ENCODE data around the gene RASGRP2.

RASGRP2 gene

DNA sequence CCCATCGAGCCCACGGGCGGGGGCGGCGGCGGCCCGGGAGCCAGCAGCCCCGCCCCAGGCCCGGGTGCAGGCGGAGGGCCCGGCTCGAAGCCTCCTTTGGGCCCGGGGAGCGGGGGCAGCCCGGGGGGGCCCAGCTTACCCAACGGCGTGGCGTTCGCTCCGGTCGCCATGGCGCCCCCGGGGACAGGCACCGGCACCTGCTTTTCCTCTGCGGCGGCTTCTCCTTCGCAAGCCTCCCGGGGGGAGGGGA, 34.2 kb upstream of the RASGRP2 start:
- no peak for DNase-seq (ENCODE audit: low spot score)
- TF ChIP-seq, protein P1, sequence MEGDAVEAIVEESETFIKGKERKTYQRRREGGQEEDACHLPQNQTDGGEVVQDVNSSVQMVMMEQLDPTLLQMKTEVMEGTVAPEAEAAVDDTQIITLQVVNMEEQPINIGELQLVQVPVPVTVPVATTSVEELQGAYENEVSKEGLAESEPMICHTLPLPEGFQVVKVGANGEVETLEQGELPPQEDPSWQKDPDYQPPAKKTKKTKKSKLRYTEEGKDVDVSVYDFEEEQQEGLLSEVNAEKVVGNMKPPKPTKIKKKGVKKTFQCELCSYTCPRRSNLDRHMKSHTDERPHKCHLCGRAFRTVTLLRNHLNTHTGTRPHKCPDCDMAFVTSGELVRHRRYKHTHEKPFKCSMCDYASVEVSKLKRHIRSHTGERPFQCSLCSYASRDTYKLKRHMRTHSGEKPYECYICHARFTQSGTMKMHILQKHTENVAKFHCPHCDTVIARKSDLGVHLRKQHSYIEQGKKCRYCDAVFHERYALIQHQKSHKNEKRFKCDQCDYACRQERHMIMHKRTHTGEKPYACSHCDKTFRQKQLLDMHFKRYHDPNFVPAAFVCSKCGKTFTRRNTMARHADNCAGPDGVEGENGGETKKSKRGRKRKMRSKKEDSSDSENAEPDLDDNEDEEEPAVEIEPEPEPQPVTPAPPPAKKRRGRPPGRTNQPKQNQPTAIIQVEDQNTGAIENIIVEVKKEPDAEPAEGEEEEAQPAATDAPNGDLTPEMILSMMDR (IDR thresholded peaks at IDR 0.05; ENCODE audit: borderline replicate concordance, control extremely low read depth, extremely low read depth, insufficient read depth, missing control alignments), result no peak
- in situ Hi-C loops (cut with MboI; ENCODE audit: low sequenced_read_pairs, unreplicated experiment), result no loop called here

DNA sequence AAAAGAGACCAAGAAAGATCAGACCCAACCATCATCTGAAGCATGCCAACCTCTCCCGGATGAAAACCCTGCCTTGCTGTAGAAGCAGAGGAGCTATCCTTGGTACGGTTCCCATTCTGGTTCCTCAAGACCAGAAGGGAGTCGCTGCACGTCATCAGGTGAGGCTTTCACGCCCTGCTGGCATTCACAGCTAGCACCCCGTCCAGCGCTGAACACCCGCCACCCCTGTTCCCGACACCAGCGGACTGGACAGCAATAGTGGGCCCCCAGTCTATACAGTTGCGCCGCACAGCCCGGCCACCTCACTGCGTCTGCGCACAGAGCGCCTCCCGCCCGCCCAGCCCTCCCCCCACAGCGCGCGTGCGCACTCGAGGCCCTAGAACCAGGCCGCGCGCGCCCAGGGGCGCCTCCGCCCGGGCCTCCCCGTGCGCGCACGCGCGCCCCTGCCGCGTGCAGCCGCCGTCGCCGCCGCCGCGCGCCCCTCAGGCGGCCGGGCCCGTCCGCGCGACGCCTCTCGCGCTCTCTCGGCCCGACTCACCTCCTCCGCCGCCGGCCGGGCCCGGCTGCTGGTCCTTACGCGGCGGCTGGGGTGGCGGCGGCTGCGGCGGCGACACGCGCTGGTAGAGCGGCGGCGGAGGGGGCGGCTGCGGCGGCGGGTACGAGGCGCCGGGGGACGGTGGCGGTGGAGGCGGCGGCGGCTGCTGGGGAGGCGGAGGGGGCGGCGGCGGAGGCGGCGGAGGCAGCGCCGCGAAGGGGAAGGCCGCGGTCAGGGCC, 33.7 kb upstream of the RASGRP2 start:
- TF ChIP-seq, protein P1 (IDR thresholded peaks at IDR 0.05; ENCODE audit: borderline replicate concordance, control extremely low read depth, extremely low read depth, insufficient read depth, missing control alignments), result no peak
- peak; percentile 94 for DNase-seq (ENCODE audit: low spot score)
- in situ Hi-C loops (cut with MboI; ENCODE audit: low sequenced_read_pairs, unreplicated experiment), result no loop called here

DNA sequence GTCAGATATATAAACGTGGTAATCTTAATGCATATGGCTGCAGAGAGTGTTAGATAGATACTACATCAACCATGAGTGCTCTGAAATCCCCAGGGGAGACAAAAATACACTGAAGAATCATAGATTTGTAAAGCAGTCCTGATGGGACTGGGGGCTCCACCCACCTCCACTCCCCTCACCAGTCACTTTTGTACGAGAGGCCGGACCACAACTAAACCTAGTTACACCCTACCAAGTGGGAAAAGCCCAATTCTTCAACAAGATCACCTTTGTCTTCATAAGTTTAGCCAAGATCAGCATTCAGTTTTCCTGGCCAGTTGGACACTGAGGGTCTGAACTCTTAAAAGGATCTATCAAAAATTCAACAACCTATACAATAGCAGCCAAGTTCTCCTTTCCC, 32.9 kb upstream of the RASGRP2 start:
- TF ChIP-seq, protein P1 (IDR thresholded peaks at IDR 0.05; ENCODE audit: borderline replicate concordance, control extremely low read depth, extremely low read depth, insufficient read depth, missing control alignments), result no peak
- in situ Hi-C loops (cut with MboI; ENCODE audit: low sequenced_read_pairs, unreplicated experiment), result no loop called here
- DNase-seq (ENCODE audit: low spot score), result no peak

DNA sequence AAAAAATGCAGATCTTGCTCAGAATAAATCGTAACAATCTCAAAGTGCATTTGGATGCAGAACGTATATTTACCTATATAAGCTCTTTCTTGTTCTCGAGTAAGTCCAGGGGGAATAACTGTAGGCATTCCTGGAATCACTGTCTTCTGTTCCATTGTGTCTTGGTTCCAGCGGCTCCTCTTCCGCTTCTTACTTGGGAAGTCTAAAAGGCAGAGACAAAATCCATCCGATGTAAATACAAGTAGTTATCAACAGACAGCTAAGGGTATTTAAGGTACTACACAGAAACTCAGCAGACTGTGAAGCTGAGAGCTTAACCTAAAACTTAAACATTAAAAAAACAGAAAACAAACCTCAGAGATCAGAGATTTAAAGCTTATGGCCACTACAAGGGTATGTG, 32.5 kb upstream of the RASGRP2 start:
- no peak for DNase-seq (ENCODE audit: low spot score)
- TF ChIP-seq, protein P1 (IDR thresholded peaks at IDR 0.05; ENCODE audit: borderline replicate concordance, control extremely low read depth, extremely low read depth, insufficient read depth, missing control alignments), result no peak
- in situ Hi-C loops (cut with MboI; ENCODE audit: low sequenced_read_pairs, unreplicated experiment), result no loop called here

DNA sequence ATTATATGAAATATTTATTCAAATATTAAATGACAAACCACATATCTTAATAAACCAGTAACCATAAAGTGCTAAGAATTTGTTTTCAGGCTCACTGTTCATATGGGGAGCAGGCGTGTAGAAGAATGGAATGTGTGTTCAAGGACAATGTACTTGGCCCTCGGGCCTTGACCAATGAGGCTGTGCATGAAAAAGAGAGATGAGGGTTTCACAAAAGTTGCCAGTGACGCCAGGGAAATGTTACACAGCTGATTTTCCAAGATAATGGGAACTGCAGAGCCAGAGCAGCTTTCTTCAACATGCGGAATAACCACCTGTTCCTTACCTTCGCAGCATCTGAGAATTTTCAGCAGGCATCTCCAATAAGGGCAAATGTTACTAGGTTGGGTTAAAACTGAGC, 30.2 kb upstream of the RASGRP2 start:
- DNase-seq (ENCODE audit: low spot score), result no peak
- TF ChIP-seq, protein P1 (IDR thresholded peaks at IDR 0.05; ENCODE audit: borderline replicate concordance, control extremely low read depth, extremely low read depth, insufficient read depth, missing control alignments), result no peak
- in situ Hi-C loops (cut with MboI; ENCODE audit: low sequenced_read_pairs, unreplicated experiment), result no loop called here

DNA sequence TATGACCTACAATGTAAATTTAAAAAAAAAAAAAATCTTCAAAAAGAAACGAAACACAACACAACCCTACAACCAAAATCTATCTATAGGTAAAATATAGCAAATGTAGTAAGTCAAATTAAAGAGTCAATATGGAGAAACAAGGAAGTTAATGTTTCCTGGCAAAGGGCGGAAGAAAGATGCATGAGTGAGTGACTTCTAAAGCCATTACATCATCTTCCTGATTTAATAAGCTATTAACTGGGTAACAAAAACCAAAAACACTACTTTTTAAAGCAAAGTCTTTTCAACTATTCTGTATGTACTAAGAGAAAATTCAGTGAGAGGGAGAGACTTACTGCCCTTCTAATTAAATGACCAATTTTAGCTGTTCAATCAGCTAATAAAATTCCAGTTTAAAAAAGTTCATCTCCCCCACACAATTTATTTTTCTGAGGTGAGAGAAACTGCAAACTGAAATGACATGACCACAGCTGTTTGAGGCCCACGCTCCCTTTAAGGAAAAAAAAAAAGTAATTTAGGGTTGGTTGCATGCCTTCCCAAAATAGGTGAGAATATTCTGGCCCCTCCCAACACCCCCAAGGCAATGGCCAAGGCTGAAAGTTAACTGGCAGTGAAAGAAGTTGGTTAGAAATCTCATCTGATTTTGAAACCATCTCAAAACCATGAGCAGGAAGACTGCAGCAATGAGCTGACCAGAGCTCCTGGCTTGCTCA, 28.5 kb upstream of the RASGRP2 start:
- TF ChIP-seq, protein P1 (IDR thresholded peaks at IDR 0.05; ENCODE audit: borderline replicate concordance, control extremely low read depth, extremely low read depth, insufficient read depth, missing control alignments), result no peak
- in situ Hi-C loops (cut with MboI; ENCODE audit: low sequenced_read_pairs, unreplicated experiment), result no loop called here
- no peak for DNase-seq (ENCODE audit: low spot score)

Measured in GM13976 (cell line).